Erythroblast (primary cell): ENCODE data around the gene ENTREP3.

Experiments used
- GATA1 ChIP-seq: IDR thresholded peaks from 2 replicates; pipeline ENCODE4 v1.6.1; 2011; ENCODE audit warnings: low read depth, mild to moderate bottlenecking, control low read depth, low read length, moderate library complexity
- POLR2A ChIP-seq: IDR thresholded peaks from 2 replicates; pipeline ENCODE4 v1.6.1; 2011; ENCODE audit warnings: mild to moderate bottlenecking, low read length

DNA sequence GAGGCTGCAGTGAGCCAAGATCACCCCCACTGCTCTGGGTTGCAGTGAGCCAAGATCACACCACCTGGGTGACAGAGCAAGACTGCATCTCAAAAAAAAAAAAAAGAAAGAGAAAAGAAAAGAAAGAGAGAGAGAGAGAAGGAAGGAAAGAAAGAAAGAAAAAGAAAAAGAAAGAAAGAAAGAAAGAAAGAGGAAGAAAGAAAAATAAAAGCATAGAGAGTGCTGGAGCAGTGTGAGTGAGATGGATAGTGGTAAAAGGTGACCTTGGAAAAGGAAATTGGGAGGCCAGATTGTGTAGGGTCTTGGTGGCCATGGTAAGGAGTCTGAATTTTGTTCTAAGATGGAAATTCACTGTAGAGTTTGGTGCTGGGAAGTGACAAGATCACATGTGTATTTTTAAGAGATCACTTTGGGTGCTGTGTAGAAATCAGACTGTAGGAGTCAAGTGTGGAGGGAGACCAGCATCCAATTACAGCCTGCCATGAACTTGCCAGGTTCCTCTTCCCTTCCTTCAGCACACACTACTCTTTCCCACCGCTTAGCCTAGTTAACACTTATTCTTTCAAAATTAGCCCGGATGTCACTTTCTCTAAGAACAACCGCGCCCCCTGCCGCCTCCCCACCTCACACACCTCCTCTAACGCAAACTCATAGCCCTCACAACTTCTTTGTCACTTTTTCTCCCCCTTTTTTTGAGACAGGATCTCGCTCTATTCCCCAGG lies 28.9 kb downstream of the ENTREP3 start:
- no peak for TF ChIP-seq POLR2A
- no peak for TF ChIP-seq GATA1
